ENCODE measurements around the gene CLCN5.

- TF ChIP-seq REST (IDR thresholded peaks at IDR 0.05; ENCODE audit: insufficient read depth in 1 of 2, low read depth in 2 of 2, low read length in 2 of 2) (no peak), POLR2AphosphoS5 (IDR thresholded peaks at IDR 0.05; ENCODE audit: low read depth, low read length) (no peak), TAF1 (IDR thresholded peaks at IDR 0.05; ENCODE audit: borderline replicate concordance, insufficient read depth, low read length) (no peak), SIN3A (IDR thresholded peaks at IDR 0.05; ENCODE audit: borderline replicate concordance, insufficient read depth, low read length) (no peak), FOXP2 (optimal IDR thresholded peaks at IDR 0.05; ENCODE audit: borderline replicate concordance, extremely low read depth, extremely low read length, insufficient read depth) (no peak)
Observed at GRCh38 chrX:49949961-49950360, 27.6 kb downstream of the CLCN5 start.
